Hematopoietic multipotent progenitor cell treated with erythropoietin and hydrocortisone succinate and interleukin-3 and kit ligand, for 4 days (in vitro differentiated cells): Measurements from ENCODE around the gene UPK2.
"Not testable (repeated sequence)": the region's sequence is repeated elsewhere in the genome, so short reads cannot be mapped to it uniquely, and the experiment has no call there.

Source experiments
- DNase-seq: peaks from one replicate; pipeline ENCODE4 v3.0.0-alpha.2; 2015

Gene UPK2

DNA sequence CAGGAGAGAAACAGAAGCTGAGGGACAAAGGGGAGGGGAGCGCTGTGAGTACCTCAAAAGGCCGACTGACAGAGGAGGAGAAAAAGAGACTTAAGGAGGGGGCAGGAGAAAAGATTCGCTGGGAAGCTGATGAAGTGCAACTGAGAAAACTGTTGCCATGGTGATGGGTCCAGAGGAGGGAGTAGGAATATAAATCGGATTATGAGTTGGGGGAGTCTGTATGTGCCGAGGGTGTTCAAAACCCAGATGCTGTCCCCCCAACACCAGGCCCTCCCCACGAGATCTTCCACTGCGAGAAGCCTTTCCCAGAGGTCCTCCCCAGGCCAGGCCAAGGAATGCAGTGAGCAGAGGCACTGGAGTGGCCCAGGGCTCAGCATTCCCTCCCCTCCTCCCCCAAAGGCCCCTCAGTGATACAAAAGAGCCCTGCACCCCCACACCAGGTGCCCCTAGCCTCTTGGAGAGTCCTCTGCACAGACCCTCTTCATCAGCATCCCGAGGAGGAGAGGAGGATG lies 16.6 kb upstream of the UPK2 start:
- no peak for DNase-seq

DNA sequence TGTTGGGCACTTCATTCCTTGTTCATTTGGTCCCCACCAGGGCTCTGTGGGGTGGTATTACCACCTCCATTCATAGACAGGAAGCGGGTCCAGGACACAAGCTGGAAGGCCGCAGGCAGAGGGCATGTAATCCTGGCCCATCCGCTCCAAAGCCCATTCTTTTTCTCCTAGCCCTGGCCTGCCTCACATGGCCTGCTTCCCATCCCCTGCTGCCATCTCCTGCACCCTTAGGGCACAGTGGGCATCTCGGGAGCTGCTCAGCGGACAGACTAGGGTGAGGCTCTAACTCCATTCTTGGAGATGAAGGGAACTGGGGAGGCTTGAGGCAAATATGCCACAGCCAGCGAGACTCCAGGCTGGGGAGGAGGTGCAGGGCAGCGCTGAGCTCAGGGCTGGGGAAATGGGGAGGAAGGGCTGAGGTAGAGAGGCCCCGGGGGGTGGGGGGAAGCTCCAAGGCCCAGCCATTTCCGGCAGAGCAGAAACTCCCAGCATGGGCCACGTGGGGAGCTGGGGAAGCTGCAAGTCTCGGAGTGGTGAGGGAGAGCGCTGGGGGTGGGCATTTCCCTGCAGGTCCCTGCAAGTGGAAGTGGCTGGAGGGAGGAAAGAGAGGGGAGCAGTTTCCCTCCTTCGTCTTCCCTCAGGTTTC lies 16.0 kb upstream of the UPK2 start:
- peak; percentile 81 for DNase-seq

DNA sequence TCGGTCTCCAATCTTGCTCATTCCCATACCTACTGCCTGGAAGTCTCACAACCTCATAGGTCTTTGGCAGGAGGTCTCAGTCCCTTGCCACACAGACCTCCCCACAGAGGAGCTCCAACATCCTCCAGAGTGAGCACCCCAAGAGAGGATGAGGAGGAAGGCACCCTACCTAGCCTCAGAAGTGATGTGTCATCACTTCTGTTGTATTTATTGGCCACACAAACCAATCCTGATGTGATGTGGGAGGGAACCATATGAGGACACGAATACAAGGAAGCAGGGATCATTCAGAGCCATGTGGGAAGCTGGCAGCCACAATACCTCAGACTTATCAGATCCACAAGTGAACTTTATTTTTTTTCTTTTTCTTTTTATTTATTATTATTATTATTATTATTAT lies 9.0 kb upstream of the UPK2 start:
- DNase-seq: no peak

DNA sequence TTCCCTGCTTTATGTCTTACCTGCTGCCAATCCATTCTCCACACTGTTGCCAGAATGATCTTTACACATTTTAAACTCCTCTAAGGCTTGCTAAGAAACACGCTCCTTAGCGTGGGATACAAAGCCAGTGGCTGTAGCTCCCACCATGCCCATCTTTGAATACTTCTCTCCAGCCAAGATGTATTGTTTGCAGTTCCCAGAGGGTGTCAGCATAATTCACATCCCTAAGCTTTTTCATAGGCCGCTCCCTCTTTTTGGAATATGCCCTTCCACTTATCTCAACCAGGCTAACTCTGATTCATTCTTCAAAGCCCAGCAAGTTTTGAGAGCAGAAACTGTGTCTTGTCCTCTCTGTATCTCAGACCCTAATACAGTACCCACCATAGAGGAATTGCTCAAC lies 8.1 kb upstream of the UPK2 start:
- DNase-seq: no peak

DNA sequence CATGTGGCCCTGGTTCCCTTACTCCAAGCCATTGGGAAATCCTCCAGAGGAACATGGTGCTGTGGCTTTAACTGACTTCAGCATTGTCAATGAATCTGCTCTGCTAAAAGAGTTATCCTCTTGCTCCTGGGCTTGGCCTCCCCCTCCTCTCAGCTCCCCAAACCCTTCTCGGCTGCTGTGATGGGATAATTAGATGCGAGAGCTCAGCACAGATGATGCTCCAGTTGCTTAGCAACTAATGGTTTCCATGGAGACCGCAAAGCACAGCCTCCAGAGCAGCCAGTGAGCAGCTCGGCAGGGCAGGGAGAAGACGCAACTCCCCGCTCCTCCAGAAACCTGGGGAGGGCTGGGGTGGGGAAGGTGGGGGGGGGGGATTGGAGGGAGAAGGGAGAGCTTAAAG lies 2.8 kb upstream of the UPK2 start:
- DNase-seq: peak; percentile 24

DNA sequence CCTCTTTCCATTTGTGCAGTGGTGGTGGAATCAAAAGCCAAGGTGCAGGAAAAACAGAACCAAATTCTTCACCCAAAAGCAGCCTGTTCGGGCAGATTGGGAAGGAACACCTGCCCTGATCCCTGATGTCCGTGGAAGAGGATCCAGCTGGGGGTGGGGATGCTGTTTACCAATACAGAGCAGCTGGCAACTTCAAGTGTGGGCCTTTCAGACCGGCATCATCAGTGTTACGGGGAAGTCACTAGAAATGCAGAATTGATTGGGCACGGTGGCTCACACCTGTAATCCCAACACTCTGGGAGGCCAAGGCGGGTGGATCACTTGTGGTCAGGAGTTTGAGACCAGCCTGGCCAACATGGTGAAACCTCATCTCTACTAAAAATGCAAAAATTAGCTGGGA lies 2.1 kb upstream of the UPK2 start:
- DNase-seq: not testable (repeated sequence)

DNA sequence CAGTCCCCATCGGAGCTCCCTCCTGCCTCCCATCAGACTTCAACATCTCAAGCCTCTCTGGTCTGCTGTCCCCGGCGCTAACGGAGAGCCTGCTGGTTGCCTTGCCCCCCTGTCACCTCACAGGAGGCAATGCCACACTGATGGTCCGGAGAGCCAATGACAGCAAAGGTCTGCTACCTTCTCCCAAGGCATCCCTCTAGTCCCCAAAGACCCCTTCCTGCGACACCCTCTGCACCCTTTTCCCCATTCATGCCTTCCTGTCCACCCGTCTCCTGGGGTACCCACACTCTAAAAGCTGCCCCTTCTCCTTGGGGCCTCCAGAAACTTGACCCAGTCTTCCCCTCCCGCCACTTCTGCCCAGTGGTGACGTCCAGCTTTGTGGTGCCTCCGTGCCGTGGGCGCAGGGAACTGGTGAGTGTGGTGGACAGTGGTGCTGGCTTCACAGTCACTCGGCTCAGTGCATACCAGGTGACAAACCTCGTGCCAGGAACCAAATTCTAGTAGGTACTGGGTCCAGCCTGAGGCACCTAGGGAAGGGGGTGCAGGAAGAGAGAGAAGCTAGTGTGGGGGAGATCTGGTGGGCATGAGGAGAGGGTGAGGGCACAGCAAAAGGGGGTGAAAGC lies 860 bp downstream of the UPK2 start:
- DNase-seq: no peak

DNA sequence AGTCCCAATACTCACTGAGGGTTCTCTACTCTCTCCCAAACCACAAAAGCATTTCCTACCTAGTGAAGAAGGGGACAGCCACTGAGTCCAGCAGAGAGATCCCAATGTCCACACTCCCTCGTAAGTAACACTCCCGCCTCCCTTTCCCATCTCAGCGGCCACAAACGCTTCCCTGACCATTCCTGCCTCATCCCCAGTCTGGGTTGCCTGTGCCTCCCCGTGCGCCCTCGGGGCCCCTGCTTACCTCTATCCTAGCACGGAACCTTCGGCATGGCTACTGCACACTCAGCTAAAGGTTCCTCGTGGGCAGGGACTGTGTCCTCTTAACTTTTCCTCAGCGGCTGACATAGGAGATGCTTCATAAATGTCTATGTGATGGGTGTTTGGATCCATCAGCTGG lies 1.5 kb downstream of the UPK2 start:
- no peak for DNase-seq

DNA sequence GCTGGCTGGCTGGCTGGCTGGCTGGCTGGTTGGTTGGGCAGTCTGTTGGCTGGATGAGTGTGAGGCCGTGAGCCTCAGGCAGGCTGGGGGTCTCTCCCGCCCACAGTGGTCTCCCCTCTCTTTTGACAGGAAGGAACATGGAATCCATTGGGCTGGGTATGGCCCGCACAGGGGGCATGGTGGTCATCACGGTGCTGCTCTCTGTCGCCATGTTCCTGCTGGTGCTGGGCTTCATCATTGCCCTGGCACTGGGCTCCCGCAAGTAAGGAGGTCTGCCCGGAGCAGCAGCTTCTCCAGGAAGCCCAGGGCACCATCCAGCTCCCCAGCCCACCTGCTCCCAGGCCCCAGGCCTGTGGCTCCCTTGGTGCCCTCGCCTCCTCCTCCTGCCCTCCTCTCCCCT lies 1.9 kb downstream of the UPK2 start:
- DNase-seq: no peak

DNA sequence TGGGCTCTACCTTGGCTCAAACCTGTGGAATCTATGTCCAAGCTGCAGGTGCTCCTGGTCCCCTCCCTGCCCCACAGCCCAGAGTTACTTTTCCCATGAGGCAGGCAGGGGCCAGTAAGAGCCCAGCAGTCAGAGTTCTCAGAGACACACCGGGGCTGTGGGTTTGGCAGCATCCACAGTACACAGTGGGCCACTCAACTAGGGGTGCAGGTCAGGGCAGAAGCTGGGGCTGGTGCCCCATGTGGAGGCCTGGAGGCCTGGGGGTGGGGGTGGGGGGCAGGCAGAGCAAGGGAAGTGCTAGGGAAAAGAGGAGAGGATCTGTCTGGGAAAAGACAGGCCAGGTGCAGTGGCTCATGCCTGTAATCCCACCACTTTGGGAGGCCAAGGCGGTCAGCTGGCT lies 2.5 kb downstream of the UPK2 start:
- no peak for DNase-seq

DNA sequence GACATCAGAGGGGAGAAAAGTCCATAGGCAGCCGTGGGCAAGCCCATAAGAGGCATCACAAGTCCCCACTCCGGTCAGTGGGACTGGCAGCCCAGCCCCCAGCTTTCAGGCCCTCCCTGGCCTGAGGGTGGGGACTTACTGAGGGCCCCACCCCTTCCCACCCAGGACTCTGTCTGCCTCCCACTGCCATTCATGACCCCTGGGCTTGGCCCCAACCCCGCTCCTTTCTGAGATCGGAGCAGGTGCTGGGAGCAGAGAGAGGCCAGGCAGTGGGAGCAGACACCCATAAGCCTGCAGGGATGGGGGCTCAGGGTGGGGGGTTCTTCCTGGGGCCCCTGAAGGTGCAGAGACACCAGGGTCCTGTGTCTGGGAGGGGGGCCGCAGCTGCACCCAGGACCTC lies 5.1 kb downstream of the UPK2 start:
- no peak for DNase-seq

DNA sequence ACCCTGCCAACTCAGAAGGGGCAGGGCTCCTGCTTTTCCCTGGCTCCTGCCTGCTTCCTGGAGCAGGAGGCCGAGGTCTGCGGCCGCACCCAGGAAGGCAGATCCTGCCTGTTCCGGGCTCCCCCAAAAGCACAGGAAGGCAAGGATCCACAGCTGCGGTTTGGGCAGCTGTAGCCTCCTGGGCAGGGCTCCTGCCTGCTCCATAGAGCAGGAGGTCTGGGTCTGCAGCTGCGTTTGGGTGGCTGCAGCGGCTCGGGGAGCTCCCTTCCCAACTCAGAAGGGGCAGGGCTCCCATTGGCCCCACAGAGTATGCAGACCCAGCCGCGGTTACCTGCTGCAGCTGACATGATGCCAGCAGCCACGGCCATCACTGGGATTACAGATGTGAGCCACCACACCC lies 5.5 kb downstream of the UPK2 start:
- DNase-seq: no peak

DNA sequence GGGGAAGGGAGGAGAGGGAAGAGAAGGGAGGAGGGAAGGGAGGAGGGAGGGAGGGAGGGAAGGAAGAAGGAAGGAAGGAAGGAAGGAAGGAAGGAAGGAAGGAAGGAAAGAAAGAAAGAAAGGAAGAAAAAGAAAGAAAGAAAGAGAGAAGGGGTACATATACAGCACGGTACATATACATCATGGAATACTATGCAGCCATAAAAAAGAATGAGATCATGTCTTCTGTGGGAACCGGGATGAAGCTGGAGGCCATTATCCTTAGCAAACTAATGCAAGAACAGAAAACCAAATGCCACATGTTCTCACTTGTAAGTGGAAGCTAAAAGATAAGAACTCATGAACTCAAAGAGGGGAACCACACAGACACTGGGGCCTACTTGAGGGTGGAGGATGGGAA lies 13.4 kb downstream of the UPK2 start:
- not testable (repeated sequence) for DNase-seq

DNA sequence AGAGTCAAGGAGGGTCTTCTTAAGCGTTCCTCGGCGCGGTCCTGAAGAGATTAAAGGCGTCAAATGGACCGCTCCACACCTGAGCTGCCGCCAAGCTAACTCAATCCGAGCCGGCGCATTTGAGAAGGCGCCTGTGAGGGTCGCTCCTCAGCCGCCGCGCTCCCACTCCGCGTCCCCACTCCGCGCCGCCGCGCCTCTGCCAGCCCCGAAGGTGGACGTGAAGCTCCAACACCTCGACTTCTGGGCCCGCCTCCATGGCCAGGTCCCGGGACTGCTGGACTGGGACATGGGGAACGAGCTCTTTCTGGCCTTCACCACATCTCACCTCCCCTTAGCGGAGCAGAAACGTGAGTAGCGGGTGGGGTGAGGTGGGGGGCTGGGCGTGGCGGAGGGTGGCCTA lies 15.5 kb downstream of the UPK2 start, which contains the start of gene FOXR1:
FOXR1 (plus strand) TSS at position 116 of the 400 bp plus-strand sequence; CDS start at position 287, 171 bp downstream.
- no peak for DNase-seq

DNA sequence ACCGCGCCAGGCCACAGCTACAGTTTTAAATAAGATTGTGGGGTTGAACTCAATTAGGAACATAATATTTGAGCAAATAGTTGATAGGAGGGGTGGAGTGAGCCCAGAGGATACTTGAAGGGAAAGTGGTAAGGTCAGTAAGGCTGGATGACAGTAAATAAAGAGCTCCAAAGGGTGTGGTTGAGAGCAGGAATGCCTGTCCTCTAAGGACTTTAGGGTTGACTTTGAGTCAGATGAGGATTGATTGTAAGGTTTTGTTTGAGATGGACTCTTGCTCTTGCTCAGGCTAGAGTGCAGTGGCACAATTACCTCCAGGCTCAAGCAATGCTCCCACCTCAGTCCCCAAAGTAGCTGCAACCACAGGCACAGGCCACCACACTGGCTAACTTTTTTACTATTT lies 17.9 kb downstream of the UPK2 start:
- no peak for DNase-seq

DNA sequence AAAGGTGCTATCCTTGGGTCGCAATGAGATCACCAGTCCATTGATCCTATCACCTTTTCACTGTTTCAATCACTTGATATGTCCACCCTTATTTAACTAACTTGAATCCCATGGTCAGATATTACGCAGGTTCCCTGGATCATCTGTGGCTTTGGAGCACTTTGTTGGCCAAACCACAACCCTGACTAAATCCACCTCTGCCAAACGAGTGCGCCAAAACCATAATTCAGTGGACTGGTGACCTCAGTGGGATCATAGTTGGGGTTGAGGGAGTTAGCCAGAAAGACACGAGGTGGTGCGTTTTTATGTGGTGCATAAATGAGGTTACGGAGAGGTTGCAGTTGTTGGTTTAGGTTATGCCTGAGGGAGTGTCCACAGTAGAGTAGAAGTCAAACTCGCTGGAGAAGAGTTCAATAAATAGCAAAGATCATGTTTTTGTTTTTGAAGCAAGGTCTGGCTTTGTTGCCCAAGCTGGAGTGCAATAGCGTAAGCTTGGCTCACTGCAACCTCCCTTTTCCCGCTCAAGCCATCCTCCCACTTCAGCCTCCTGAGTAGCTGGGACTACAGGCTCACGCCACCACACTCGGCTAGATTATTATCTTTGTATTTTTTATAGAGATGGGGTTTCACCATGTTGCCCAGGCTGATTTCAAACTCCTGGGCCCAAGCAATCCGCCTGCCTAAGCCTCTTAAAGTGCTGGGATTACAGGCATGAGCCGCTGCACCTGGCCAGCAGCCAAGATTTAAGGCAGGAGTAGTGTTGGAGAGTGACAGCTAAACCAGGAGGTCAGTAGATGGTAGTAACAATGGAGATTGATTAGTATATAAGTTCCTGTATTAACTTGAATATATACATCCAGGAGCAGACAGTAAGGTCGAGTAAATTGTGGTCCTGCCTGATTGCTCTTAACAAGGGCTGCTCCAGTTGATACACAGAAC lies 19.9 kb downstream of the UPK2 start:
- no peak for DNase-seq

DNA sequence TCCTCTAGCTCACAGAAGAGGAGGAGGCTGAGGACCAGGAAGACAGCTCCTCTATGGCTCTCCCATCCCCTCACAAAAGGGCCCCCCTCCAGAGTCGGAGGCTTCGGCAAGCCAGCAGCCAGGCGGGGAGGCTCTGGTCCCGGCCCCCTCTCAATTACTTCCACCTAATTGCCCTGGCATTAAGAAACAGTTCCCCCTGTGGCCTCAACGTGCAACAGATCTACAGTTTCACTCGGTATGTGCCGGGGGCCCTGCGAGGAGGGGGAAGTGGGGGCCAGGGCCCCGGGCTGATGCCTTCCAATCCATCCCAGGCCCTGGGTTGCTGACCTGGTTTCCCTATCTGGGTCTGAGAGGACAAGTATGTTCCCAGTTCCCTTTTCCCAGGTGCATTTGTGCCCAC lies 23.3 kb downstream of the UPK2 start:
- DNase-seq: peak; percentile 62

DNA sequence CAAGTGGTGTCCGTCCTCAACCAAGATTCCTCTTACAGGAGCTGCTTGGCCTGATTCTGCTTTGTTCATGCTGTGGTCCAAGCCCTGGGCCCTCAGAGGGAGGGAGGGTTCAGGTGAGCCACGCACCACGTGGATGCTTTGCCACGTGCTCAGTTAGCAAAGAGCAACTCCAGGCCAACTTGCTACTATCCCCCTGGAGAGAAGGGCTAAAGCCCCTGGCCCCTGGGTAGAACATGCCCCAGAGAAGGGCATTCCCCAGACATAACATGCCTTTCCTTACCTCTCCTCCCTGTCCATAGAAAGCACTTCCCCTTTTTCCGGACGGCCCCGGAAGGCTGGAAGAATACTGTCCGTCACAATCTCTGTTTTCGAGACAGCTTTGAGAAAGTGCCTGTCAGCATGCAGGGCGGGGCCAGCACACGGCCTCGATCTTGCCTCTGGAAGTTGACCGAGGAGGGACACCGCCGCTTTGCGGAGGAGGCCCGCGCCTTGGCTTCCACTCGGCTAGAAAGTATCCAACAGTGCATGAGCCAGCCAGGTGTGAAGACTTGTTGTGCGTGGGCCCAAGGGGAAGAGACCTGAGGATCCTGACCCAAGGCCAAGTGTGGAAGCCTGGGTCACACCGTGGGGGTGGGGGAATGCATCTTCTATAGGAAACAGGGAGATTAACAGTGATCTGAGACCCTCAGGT lies 24.2 kb downstream of the UPK2 start:
- DNase-seq: peak; percentile 66

DNA sequence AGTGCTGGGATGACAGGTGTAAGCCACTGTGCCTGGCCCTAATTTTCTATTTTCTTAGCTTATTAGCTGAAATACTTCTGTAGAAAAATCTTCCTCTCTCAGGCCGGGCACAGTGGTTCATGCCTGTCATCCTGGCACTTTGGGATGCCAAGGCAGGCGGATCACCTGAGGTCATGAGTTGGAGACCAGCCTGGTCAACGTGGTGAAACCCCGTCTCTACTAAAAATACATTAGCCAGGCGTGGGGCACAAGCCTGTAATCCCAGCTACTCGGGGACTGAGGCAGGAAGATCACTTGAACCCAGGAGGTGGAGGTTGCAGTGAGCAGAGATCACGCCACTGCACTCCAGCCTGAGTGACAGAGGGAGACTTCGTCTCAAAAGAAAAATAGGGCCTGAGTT lies 28.2 kb downstream of the UPK2 start:
- DNase-seq: not testable (repeated sequence)

DNA sequence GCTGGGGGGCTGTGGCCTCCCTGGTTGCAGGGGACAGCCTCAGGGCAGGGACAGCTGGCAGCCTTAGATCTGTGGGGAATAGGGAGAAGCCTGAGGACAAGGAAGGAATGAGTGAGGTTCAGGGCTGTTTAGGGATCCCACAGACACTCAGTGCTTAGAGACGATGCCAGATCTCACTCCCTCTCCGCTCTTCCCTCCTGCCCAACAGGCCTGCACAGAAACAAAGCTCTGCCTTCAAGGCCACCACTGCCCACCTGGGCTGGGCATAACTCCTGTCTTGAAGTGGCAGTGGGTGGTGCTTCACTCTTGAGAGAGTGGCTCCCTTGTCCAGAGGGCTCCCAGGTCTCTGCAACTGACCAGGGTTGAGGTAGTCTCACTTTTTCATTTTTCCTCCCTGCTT lies 28.7 kb downstream of the UPK2 start:
- DNase-seq: no peak

DNA sequence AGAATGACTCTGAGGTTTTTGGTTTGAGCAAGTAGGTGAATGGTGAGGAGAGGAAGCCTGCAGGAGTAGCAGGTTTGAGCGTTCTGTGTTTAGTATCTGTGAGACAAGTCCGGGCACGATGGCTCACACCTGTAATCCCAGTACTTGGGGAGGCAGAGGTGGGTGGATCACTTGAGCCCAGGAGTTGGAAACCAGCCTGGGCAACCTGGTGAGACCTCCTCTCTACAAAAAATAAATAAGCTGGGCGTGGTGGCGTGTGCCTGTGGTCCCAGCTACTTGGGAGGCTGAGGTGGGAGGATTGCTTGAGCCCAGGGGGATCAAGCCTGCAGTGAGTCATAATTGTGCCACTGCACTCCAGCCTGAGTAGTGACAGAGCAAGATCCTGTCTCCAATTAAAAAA lies 32.2 kb downstream of the UPK2 start:
- DNase-seq: no peak

DNA sequence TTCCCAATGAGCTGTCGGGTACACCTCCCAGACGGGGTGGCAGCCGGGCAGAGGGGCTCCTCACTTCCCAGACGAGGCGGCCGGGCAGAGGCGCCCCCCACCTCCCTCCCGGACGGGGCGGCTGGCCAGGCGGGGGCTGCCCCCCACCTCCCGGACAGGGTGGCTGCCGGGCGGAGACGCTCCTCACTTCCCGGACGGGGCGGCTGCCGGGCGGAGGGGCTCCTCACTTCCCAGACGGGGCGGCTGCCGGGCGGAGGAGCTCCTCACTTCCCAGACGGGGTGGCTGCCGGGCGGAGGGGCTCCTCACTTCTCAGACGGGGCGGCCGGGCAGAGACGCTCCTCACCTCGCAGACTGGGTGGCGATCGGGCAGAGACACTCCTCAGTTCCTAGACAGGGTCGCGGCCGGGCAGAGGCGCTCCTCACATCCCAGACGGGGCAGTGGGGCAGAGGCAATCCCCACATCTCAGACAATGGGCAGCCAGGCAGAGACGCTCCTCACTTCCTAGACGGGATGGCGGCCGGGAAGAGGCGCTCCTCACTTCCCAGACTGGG lies 35.5 kb downstream of the UPK2 start:
- not testable (repeated sequence) for DNase-seq
